HuH-7 (cell line): ENCODE data around the gene NTN5.
"Not testable (repeated sequence)": the region's sequence is repeated elsewhere in the genome, so short reads cannot be mapped to it uniquely, and the experiment has no call there.

ENCODE experiments used
- DNase-seq: peaks from one replicate; pipeline ENCODE4 v3.0.0; 2011; ENCODE audit warnings: low spot score

Gene NTN5

DNA sequence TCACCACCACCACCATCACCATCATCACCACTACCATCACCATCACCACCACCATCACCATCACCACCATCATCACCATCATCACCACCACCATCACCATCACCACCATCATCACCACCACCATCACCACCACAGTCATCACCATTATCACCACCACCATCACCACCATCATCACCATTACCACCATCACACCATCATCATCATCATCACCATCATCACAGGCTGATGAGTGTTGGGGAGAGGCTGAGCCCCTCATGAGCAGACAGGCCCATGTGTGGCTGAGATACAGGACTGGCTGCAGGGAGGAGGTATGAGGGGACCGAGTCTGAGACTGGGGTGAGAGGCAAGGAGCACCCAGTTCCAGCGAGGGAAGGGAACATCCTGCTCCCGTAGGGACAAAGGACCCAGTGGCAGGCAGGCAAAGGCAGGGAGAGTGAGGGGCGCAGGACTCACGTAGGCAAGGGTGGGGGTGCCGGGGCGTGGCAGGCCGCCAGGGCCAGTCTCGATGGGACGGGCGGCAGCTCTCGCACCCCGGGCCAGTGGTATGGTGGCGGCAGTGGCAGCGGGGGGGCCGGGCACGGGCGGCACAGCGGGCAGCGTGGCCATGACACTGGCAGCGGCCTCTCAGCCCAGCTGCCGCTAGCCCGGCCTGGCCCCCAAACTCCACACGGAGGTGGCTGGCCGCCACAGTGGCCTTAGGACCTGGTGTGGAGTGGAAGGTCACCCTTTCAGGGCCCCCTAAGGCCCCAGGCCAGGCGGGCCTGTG, 2.7 kb downstream of the NTN5 start:
- DNase-seq: no peak

GRCh38 chr19:48668761-48669160, 4.1 kb downstream of the NTN5 start:
- no peak for DNase-seq

DNA sequence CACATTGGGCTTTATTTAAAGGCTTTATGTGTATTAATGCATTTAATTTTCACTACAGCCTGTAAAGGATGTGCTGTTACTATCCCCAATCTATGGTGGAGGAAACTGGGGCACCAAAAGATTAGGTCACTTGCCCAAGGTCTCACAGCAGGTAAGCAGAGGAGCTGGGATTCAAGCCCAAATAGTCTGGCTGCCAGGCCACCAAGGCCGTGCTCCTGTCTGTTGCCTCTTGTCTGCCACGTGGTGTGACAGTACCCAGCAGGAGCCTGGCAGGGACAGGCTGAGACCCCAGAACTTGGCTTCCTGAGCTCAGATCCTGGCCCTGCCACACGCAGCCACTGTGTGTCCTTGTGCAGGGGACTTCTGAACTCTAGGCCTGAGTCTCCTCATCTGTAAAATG, 4.5 kb downstream of the NTN5 start:
- DNase-seq: no peak

GRCh38 chr19:48665786-48666185, 7.0 kb downstream of the NTN5 start:
- no peak for DNase-seq

GRCh38 chr19:48664476-48664875, 8.3 kb downstream of the NTN5 start:
- DNase-seq: no peak

DNA sequence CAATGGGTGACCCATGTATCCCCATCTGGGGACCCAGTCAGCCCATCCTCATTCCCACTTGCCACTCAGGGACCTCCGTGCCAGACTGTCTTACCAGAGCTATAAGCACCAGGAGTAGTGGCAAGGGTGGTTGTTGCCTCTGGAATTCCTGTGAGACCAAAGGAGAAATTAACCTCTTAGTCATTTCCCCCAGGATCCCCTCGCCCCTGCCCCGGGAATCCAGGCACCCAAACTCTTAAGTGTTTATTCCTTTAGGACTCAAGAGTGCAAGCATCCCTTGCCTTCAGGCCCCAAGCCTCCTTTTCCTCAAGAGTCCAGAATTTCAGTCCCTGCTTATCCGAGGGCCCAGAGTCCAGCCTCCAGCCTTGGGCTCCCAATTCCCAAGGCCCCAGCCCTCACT, 9.2 kb downstream of the NTN5 start:
- DNase-seq: no peak

GRCh38 chr19:48661711-48662090, 11.1 kb downstream of the NTN5 start:
- DNase-seq: no peak

GRCh38 chr19:48660852-48661710, 11.7 kb downstream of the NTN5 start:
- DNase-seq: peak; percentile 67

DNA sequence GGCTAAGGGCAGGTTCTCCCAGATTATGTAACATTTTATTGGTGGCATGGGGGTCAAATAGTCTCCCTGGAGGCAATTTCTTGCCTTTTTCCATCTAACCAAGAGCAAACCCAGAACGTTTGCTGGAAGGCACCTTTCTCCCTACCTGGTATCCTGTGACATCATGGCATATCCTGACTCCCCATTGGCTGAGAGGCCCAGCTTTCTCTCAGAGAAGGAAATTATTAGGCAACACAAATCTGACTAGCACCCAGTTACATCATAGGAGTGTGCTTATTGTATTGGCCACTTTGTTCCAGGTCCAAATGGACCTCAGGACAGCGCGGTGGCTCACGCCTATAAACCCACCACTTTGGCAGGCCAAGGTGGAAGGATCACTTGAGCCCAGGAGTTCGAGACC, 13.0 kb downstream of the NTN5 start:
- DNase-seq: no peak

GRCh38 chr19:48658483-48658882, 14.3 kb downstream of the NTN5 start:
- no peak for DNase-seq

GRCh38 chr19:48657828-48658227, 15.0 kb downstream of the NTN5 start:
- not testable (repeated sequence) for DNase-seq

DNA sequence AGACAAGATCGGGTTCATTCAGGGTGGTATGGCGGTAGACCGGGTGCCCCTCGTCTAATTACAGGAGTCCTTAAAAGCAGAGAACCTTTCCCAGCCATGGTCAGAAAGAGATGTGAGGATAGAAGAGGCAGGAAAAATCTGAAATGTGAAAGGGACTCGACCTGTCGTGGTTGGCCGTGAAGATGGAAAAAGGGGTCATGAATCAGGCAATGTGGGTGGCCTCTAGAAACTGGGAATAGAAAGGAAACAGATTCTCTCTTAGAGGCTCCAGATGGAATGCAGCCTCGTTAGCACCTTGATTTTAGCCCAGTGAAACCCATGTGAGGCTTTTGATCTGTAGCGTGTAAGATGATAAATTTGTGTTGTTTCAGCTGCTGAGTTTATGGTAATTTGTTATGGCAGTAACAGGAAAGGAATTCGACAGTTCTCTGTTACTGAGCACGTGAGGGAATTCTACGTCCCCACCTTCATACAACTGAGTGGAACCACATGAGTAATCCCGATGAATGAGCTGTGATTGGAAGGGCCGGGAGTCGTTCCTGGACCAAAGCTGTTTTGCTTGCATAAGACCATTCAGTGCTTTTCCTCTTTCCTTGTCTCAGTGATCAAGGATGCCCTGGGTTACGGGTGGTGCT, 15.9 kb downstream of the NTN5 start:
- DNase-seq: no peak

- no peak for DNase-seq
These were observed 18.3 kb downstream of the NTN5 start for GRCh38 chr19:48654299-48655059.

GRCh38 chr19:48651683-48652048, 21.2 kb downstream of the NTN5 start:
- no peak for DNase-seq

DNA sequence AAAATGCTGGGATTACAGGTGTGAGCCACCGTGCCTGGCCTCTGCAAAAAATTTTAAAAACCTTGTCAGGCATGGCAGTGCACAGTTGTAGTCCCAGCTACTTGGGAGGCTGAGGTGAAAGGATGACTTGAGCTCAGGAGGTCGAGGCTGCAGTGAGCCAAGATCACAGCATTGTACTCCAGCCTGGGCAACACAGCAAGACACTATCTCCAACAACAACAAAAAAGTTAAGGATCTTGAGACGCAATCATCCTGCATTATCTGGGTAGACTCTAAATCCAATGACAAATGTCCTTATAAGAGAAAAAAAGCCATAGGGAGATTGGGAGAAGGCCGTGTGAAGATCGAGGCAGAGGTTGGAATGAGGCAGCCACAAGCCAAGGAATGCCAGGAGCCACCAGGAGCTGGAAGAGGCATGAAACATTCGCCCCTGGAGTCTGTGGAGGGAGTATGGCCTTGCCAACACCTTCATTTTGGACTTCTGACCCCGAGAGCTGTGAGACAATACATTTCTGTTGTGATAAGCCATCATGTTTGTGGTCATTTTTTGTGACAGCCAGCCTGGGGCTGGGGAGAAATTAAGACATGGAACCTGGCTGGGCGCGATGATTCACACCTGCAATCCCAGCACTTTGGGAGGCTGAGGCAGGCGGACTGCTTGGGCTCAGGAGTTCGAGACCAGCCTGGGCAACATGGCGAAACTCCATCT, 21.7 kb downstream of the NTN5 start:
- DNase-seq: no peak

- no peak for DNase-seq
These were observed 24.7 kb downstream of the NTN5 start for GRCh38 chr19:48648134-48648533.

GRCh38 chr19:48646722-48647216, 26.0 kb downstream of the NTN5 start:
- DNase-seq: no peak

- peak; percentile 94 for DNase-seq
These were observed 26.7 kb downstream of the NTN5 start, which contains the start of gene CA11 for GRCh38 chr19:48646001-48646721. CA11 (minus strand) TSS chr19:48646187; CDS start chr19:48645632, 555 bp downstream.

DNA sequence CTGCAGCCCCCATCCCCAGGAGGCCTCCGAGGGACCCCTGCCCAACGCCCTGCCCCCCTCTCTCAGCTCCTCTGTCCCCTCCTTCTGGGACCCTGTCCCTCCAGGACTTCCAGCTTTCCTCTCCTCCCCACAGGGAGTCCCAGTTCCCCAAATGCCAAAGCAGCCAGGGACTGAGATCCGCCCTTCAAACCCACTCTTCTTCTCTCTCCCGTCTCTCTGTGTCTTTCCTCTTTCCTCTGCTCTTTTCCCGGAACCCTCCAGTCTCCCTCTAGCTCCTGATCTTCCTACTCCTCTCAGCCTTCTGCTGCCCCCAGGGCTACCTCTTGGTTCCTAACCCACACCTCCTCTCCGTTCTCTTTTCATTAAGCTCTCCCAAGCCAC, 27.2 kb downstream of the NTN5 start:
- no peak for DNase-seq

GRCh38 chr19:48644839-48645619, 27.8 kb downstream of the NTN5 start:
- no peak for DNase-seq
